Central memory CD4-positive, alpha-beta T cell (primary cell): Measurements from ENCODE around the gene IQCC.

Source experiments
- DNase-seq: peaks from one replicate; pipeline ENCODE4 v3.0.0; 2022

The IQCC gene

DNA sequence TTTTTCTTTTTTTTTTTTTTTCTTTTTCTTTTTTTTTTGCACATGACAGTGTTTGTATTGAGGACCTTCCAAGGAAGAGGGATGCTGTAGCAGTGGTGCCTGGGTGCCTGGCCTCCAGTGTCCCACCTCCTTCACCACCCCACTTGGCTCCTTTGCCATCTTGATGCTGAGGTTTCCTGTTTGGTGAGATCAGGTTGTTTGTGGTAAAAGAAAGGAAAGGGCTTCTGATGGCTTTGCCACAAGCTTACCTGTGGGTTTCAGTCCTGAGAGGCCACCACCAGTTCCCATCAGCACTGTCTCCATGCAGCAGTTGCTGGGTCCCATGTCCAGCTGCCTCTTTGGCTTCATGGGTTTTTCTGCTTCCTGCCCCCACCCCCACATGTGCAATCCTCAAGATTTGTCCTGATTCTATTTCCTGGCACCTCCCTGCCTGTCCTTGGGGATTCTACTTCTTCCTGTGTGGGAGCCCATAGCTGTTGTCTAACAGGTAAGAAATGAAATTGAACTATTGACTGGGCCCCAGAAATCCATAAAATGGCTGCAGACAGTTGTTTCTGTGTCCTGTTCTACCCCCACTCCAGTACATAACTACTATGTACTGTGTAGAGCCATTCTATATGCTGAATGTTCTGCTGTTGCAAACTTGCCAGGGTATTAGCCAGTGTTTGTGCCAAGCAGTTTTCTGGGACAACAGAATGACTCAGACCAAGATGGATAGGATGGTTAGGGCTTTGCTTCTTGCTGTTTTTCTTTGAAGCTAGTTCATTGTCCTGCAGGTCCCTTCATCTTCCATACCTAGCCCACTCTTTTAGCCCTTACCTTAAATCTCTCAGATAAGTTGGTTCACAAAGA is 9.3 kb upstream of the IQCC start:
- peak; percentile 39 for DNase-seq

GRCh38 chr1:32197074-32197473 is 8.4 kb upstream of the IQCC start:
- no peak for DNase-seq

DNA sequence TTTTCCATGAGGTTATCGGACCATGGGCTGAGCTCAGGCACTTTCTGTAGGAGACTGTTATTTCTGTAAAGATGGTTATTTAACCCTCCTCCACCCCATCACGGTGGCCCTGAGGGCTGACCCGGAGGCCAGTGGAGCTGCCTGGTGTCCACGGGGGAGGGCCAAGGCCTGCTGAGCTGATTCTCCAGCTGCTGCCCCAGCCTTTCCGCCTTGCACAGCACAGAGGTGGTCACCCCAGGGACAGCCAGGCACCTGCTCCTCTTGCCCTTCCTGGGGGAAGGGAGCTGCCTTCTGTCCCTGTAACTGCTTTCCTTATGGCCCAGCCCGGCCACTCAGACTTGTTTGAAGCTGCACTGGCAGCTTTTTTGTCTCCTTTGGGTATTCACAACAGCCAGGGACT is 7.6 kb upstream of the IQCC start:
- no peak for DNase-seq

DNA sequence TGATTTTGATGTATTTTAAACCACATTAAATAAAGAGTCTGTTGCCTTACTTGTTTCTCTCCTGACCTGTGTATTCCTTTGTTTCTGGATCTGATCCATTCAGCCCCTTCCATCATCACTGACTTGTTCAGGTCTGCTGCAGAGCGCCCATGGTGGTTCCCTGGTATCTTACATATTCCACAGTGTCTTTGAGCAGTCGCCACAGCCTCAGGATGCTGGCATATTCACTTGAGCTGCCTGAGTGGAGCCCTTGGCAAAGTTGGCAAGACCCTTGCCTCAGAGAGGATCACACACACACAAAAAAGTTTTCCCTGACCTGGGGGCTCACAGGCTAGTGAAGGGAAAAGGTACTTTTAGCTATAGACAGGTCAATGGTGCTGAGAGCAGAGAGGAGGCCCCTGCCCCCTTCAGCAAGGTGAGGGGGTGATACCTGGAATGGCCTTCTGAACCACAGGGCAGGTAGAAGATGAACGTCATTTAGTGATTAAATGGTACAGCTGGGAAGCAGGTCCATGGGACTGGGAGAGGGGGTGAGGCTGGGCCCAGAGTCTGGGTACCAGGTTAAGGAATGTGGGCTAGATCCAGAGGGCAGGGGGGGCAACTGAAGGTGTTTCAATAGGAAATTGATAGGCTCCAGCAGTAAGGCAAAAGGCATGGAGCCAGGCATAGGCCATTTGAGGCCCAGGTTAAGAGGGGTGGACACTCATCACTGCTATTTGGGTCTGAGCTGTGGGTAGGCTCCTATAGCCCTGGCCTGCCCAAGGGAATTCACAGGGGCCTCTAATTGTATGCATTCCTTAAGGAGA is 7.0 kb upstream of the IQCC start:
- DNase-seq: no peak

DNA sequence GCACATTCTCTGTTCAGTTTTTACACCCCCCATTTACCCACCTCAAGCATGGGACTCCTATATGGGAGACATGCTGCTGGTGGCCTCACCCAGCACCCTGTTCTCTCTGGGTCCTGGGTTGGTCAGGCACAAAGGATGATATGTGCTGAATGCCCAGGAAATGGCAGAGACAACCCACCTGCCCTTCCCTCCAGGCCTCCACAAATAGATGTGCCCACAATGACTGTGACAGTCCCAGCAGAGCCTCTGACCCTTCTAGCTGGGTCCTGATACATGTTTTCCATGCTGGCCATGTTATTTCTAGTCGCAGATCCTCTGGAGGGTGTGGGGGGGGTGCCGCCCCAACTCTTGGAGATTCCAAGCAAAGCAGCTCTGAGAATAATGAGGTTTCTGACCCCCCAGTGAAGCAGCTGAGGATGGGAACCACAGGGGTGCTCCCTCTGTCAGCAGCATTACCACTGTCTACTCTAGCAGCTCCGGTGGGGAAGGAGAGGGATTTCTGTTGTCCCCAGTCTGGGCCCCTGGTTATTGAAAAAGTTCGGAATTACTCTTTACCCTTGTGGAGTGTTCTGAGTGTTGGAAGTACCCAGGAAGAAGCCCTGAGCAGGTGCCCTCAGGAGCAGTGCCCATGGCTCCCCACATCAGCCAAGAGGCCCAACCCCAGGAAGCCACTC is 6.3 kb upstream of the IQCC start:
- DNase-seq: no peak

- DNase-seq: no peak
These were observed 5.8 kb upstream of the IQCC start for GRCh38 chr1:32199717-32200072.

GRCh38 chr1:32200226-32201010 is 5.1 kb upstream of the IQCC start, which contains the start of gene CCDC28B:
Gene CCDC28B, plus strand, starts transcription at chr1:32200595. Its CDS starts 1,341 bp downstream, at chr1:32201936.
- DNase-seq: peak; percentile 48

DNA sequence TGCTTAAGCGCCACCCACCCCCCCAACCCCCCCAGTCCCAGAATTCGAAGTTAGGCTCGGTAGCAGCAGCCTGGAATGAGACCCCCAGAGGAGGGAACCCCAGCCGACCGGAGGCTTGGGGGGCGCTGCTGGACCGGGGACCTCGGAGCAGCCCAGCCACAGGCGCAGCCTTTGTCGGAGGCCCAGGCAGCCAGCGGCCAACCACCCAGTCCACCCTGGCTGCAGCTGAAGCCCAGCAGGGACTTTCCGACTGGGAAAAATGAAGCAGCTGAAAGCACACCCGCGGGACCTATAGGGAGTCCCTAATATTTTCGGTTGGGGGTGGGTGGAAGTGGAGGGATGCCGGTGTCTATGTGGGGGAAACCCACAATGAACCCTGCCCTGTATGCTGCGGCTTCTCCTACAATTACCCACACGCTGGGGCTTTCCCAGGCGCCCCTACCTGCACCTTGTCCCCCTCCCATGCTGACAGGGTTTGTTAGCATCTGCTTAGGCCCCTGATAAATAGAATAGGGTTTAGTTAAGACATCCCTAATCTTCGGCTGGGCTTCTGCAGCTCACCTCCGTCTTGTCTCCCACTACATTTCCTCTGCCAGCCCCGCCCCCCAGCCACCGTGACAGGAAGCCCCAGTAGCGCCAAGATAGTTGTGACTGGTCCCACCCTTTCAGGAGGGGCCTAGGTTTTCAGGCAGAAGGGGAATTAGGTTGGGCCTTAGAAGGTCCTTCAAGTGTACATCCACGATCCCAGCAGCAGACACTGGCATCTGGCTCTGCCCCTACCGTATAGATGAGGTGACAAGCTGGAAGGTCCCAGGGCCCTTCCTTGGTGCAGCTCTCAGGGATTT is 4.2 kb upstream of the IQCC start:
- DNase-seq: peak; percentile 78

GRCh38 chr1:32204943-32205361 is 519 bp upstream of the IQCC start:
- no peak for DNase-seq

GRCh38 chr1:32208469-32208868 is 3.0 kb downstream of the IQCC start:
- no peak for DNase-seq

DNA sequence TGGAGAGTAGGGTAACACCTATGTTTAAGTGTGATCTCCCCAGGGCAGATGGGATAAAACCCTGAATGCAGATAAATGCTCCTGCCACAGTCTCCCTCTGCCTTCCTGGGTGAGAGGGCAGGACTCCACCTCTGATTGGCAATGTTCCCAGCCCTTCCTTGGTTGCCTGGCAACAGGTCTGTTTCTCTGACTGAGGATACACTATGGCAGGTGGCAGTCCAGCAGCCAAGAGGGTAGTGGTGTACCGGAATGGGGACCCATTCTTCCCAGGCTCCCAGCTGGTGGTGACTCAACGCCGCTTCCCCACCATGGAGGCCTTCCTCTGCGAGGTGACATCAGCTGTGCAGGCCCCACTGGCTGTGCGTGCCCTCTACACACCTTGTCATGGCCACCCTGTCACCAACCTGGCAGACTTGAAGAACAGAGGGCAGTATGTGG is 3.4 kb downstream of the IQCC start, which contains the start of gene DCDC2B:
Gene DCDC2B, plus strand, starts transcription at position 199 of the 438 bp plus-strand sequence. Its CDS starts 5 bp downstream, at position 204.
- DNase-seq: no peak

- peak; percentile 44 for DNase-seq
These were observed 10.4 kb downstream of the IQCC start for GRCh38 chr1:32215629-32216480.

- DNase-seq: no peak
These were observed 11.1 kb downstream of the IQCC start for GRCh38 chr1:32216566-32216965.

DNA sequence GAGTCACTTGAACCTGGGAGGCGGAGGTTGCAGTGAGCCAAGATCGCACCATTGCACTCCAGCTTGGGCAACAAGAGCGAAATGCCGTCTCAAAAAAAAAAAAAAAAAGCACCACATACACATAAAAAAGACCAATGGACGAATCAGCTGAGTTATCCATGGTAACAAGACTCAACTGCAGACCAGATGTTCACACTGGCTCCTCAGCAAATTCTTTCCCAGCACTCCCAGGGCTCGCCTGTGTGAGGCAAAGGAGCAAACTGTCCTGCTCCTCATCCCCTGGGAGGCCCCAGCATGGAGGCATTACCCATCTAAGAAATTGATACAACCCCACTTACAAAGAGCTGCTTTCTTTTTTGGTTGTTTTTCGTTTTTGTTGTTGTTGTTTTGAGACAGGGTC is 13.6 kb downstream of the IQCC start:
- DNase-seq: no peak

GRCh38 chr1:32220746-32221580 is 15.5 kb downstream of the IQCC start:
- DNase-seq: no peak

GRCh38 chr1:32221581-32221979 is 16.1 kb downstream of the IQCC start:
- DNase-seq: no peak

DNA sequence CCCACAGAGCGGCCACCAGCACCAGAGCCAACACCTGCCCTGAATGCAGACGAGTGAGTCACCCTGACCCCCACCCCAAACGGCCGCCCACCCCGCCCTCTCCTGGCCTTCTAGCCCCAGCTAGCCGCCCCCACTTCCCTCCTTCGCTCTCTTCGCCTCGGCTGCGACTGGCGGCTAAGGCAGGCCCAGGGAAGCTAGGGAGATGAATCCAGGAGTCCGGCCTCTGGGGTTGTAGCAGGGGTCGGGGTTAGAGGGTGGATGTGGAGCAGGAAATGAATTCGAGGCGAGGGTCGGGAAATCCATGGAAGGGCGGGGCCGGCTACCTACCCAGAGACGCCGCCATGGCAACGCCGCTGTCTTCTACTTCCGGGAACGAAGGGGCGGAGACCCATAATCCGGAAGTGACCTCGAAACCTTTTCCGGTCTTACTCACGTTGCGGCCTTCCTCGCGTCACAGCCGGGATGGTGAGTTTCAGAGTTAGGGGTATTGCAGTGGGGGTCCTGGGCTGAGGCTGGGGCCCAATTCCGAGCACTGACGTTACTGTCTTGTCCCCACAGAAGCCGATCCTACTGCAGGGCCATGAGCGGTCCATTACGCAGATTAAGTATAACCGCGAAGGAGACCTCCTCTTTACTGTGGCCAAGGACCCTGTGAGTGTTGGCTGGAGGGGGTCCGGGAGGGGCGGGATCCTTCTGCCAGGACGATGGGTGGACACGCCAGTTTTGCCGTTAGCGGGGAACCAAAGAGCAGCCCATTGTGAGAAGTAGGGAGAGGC is 16.7 kb downstream of the IQCC start, which contains the start of the genes EIF3I and TMEM234:
Gene EIF3I, plus strand, starts transcription at position 428 of the 776 bp plus-strand sequence. Its CDS starts 35 bp downstream, at position 463.
Gene TMEM234, minus strand, starts transcription at position 374 of the 776 bp plus-strand sequence. Its CDS starts 31 bp downstream, at position 343.
- DNase-seq: peak; percentile 91

DNA sequence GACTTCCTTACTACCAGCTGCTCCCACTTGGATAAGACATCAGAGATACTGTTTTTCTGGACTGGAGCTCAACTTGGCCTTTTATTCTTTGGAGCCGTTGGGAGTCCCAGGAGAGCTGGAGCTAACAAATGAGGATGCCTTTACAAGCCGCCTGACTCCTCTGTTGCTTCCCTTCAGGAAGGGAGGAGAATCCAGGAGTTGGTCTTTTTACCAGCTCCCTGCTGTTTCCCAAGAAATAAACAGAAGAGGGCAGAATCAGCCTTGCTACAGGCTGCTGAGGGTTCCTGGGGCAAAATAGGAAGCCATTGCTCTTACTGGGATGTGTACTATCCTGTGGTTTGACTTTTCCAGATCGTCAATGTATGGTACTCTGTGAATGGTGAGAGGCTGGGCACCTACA is 18.2 kb downstream of the IQCC start:
- no peak for DNase-seq
